Endothelial cell of umbilical vein (primary cell): ENCODE results near the gene NEDD4L. TPM values are rescaled to one million over a fixed set of nuclear protein-coding genes. Genes with fewer than 3 reads are reported as not detected.

Source experiments
- BruUV-seq: library from RNA; stranded (reverse); fragments of 400-500 nt; replicated peaks from 2 replicates; lab custom pipeline; 2021; lab: Mats Ljungman, UMichigan
- CTCF ChIA-PET: fragments of 300-600, 350-600 bp; sonication (Branson Sonifier 250); formaldehyde crosslinking; loops from one replicate; lab custom pipeline; 2021; ENCODE audit warnings: antibody characterized with exemption, inconsistent platforms; lab: Charles Lee
- POLR2A ChIA-PET: fragments of 300-600, 350-600 bp; sonication (Branson Sonifier 250); formaldehyde crosslinking; loops from one replicate; lab custom pipeline; 2021; ENCODE audit warnings: antibody characterized with exemption, inconsistent platforms; lab: Charles Lee
- DNase-seq: peaks from one replicate; pipeline ENCODE4 v3.0.0-alpha.2; 2011; ENCODE audit warnings: low read depth, low spot score
- FAIRE-seq: peaks from 2 replicates; lab custom pipeline; 2011; peaks lifted over from hg19 to GRCh38; lab: Jason Lieb, UNC
- H2AFZ ChIP-seq: 2 replicates; pipeline ENCODE4 v1.6.0; 2012; ENCODE audit warnings: low read depth, low read length, control low read depth, inconsistent platforms
- H3K27ac ChIP-seq: 2 replicates; pipeline ENCODE4 v1.5.1; 2011; ENCODE audit warnings: low read depth, mild to moderate bottlenecking, control low read depth, low read length, moderate library complexity; ENCODE audit not compliant: insufficient read depth
- H3K27me3 ChIP-seq, 2 experiments: 2 replicates each; pipeline versions ENCODE4 v1.6.0 to v1.6.1; 2011; ENCODE audit warnings: low read length in 2 of 2, mixed read lengths in 1 of 2; ENCODE audit not compliant: control insufficient read depth in 2 of 2, insufficient read depth in 2 of 2
- H3K36me3 ChIP-seq, 2 experiments: 2 replicates in 1 of 2; 3 replicates in 1 of 2; pipeline ENCODE4 v1.5.1; 2011; ENCODE audit warnings: low read length in 2 of 2, mild to moderate bottlenecking in 1 of 2, moderate library complexity in 1 of 2; ENCODE audit not compliant: control insufficient read depth in 2 of 2, insufficient read depth in 2 of 2; ENCODE audit errors: extremely low read depth in 1 of 2
- H3K4me1 ChIP-seq: 3 replicates; pipeline ENCODE4 v1.5.1; 2011; ENCODE audit warnings: mild to moderate bottlenecking, low read length; ENCODE audit not compliant: control insufficient read depth, insufficient read depth; ENCODE audit errors: extremely low read depth
- H3K4me2 ChIP-seq: 2 replicates; pipeline ENCODE4 v1.6.1; 2011; ENCODE audit warnings: low read length, control low read depth, mixed read lengths; ENCODE audit not compliant: insufficient read depth
- H3K4me3 ChIP-seq, 3 experiments: fragments of 200-600 bp in 1 of 3; sonication (generic), shearing (Covaris generic) in 1 of 3; replicated peaks in 1 of 3; 2 replicates each; pipeline ENCODE4 v1.5.1; 2011 to 2016; ENCODE audit warnings: control low read depth in 3 of 3, low read length in 3 of 3, mild to moderate bottlenecking in 2 of 3, inconsistent platforms in 1 of 3, low read depth in 1 of 3, moderate library complexity in 1 of 3; ENCODE audit not compliant: insufficient read depth in 1 of 3
- H3K79me2 ChIP-seq: 2 replicates; pipeline ENCODE4 v1.6.0; 2012; ENCODE audit warnings: low read length, inconsistent platforms; ENCODE audit not compliant: control insufficient read depth, insufficient read depth
- H3K9ac ChIP-seq: replicated peaks from 2 replicates; pipeline ENCODE3; 2011; ENCODE audit warnings: low read length, control low read depth; ENCODE audit not compliant: insufficient read depth; ENCODE audit errors: extremely low read depth
- H3K9me1 ChIP-seq: replicated peaks from 3 replicates; pipeline ENCODE4 v1.6.0; 2011; ENCODE audit warnings: mild to moderate bottlenecking, low read length; ENCODE audit not compliant: control insufficient read depth, insufficient read depth; ENCODE audit errors: extremely low read depth
- H3K9me3 ChIP-seq: replicated peaks from 2 replicates; pipeline ENCODE4 v1.5.1; 2012; ENCODE audit warnings: low read length, inconsistent platforms; ENCODE audit not compliant: control insufficient read depth, insufficient read depth
- H4K20me1 ChIP-seq: replicated peaks from 2 replicates; pipeline ENCODE3; 2011; ENCODE audit warnings: mild to moderate bottlenecking, low read length; ENCODE audit not compliant: control insufficient read depth, insufficient read depth; ENCODE audit errors: extremely low read depth
- EZH2 ChIP-seq: IDR thresholded peaks from 2 replicates; pipeline ENCODE4 v1.6.1; 2012; ENCODE audit warnings: borderline replicate concordance, low read depth, mild to moderate bottlenecking, moderate library complexity, low read length, inconsistent platforms; ENCODE audit not compliant: severe bottlenecking
- FOS ChIP-seq: IDR thresholded peaks from 2 replicates; pipeline ENCODE4 v1.6.1; 2011; ENCODE audit warnings: mild to moderate bottlenecking, low read length, moderate library complexity, borderline replicate concordance; ENCODE audit not compliant: insufficient read depth
- GATA2 ChIP-seq: IDR thresholded peaks from 2 replicates; pipeline ENCODE4 v1.7.0; 2011; ENCODE audit warnings: low read depth, mild to moderate bottlenecking, moderate library complexity, mixed read lengths, low read length; ENCODE audit not compliant: insufficient read length, insufficient read depth
- JUN ChIP-seq: IDR thresholded peaks from 2 replicates; pipeline ENCODE4 v1.6.1; 2011; ENCODE audit warnings: borderline replicate concordance, low read depth; ENCODE audit not compliant: insufficient read length, insufficient read depth
- MYC ChIP-seq: IDR thresholded peaks from one replicate; pipeline ENCODE4 v1.6.1; 2011; ENCODE audit warnings: mild to moderate bottlenecking, low read depth, low read length
- POLR2A ChIP-seq: IDR thresholded peaks from 2 replicates; pipeline ENCODE4 v1.6.1; 2012; ENCODE audit warnings: low read depth, mild to moderate bottlenecking, control low read depth, low read length
- POLR2AphosphoS5 ChIP-seq: IDR thresholded peaks from 2 replicates; pipeline ENCODE4 v1.6.1; 2012; ENCODE audit warnings: low read depth, mild to moderate bottlenecking, control low read depth, low read length, moderate library complexity; ENCODE audit not compliant: insufficient read depth
- dilution Hi-C: fragments of 300-500 bp; cut with MboI; formaldehyde crosslinking; loops from one replicate; pipeline ENCODE4 v1.15.0; 2019; ENCODE audit warnings: low sequenced_read_pairs; ENCODE audit not compliant: extremely low pct_ligation_motif_present
- intact Hi-C: fragments of 100-400 bp; cut with micrococcal nuclease; formaldehyde crosslinking; loops from one replicate; pipeline ENCODE4 v1.10.0; 2022
- polyA plus RNA-seq, 4 experiments: library from polyadenylated mRNA; depleted of rRNA in 3 of 4; stranded (reverse) in 3 of 4; unstranded in 1 of 4; fragments of >200 nt; gene quantifications; 2 replicates each; pipeline versions ENCODE4 v1.2.1 to v1.2.3, GENCODE V29; 2011 to 2012; ENCODE audit warnings: missing spikeins in 1 of 4
- total RNA-seq: library from RNA; stranded (reverse); gene quantifications from 2 replicates; pipeline ENCODE4 v1.2.3, GENCODE V29; 2021
- TF ChIP-seq, protein P1 (sequence below), 2 donors: IDR thresholded peaks; 1 replicate in 1 of 2; 2 replicates in 1 of 2; pipeline ENCODE4 v1.5.1; 2011; ENCODE audit warnings: low read length in 2 of 2, mild to moderate bottlenecking in 2 of 2, moderate library complexity in 2 of 2, control low read depth in 1 of 2, inconsistent platforms in 1 of 2, low read depth in 1 of 2; ENCODE audit not compliant: insufficient read depth in 1 of 2; ENCODE audit errors: extremely low read depth in 1 of 2
- TF ChIP-seq, protein P2 (sequence below): IDR thresholded peaks from 2 replicates; pipeline ENCODE4 v1.6.1; 2011; ENCODE audit not compliant: insufficient read depth, insufficient read length

The NEDD4L gene
- total and polyA plus RNA-seq, 2 donors (not counting 3 experiments of a cell fraction or from before 2014, with no cell fraction given): 20.5 to 78.9 TPM

DNA sequence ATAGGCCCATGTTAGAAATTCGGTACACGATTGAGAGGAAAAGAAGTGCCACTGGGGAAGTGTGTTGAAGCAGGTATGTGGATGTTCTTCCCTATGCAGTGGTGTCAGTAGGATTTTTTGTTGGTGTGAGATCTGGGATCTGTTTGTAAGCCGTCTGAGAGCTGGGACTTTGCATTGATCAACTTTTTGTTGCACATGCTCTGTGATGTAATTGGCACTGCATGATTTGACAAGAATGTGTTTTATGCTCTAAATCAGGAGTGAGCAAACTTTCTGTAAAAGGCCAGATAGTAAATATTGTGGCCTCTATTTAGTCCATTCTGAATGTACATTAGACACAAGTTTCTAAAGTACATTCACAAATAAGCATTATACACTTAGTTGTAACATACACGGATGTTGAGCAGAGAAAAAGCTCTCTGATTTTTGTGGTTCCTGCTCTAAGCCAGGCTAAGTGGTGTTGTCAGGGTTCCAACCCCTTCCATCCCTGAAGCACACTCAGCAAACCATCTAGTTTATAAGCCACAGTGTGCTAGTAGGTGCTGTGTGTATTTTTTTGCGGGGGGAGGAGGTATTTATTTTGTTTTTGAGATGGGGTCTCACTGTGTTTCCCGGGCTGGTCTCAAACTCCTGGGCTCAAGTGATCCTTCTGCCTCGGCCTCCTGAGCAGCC is 235.6 kb downstream of the NEDD4L start:
- no peak for DNase-seq
- FAIRE-seq: no peak
- Histone ChIP-seq H3K9me3 (no peaks in the 10 kb centered on the region), H3K79me2 (no peaks in the 10 kb centered on the region), H3K4me2 (no peak overlapping the region), H3K4me1 (no peaks in the 10 kb centered on the region), H2AFZ (no peak overlapping the region), H3K9me1 (no peaks in the 10 kb centered on the region), H3K27ac (no peak overlapping the region), H3K9ac (no peak overlapping the region), H3K36me3 (no peaks in the 10 kb centered on the region), H3K27me3 (no peaks in the 10 kb centered on the region), H4K20me1 (no peaks in the 10 kb centered on the region), H3K4me3 (no peak overlapping the region)
- CTCF ChIA-PET: interaction anchor here (2.0 kb wide), 1 partner anchor 8 kb away, joined by 5 read pairs; no protein-coding TSS in a partner anchor
- dilution Hi-C loops: no loop called here
- intact Hi-C loops: no loop called here
- BruUV-seq: no TSS peak
- POLR2A ChIA-PET: no interaction called here
- no peak for TF ChIP-seq FOS
- no peak for TF ChIP-seq EZH2
- TF ChIP-seq, protein P1, sequence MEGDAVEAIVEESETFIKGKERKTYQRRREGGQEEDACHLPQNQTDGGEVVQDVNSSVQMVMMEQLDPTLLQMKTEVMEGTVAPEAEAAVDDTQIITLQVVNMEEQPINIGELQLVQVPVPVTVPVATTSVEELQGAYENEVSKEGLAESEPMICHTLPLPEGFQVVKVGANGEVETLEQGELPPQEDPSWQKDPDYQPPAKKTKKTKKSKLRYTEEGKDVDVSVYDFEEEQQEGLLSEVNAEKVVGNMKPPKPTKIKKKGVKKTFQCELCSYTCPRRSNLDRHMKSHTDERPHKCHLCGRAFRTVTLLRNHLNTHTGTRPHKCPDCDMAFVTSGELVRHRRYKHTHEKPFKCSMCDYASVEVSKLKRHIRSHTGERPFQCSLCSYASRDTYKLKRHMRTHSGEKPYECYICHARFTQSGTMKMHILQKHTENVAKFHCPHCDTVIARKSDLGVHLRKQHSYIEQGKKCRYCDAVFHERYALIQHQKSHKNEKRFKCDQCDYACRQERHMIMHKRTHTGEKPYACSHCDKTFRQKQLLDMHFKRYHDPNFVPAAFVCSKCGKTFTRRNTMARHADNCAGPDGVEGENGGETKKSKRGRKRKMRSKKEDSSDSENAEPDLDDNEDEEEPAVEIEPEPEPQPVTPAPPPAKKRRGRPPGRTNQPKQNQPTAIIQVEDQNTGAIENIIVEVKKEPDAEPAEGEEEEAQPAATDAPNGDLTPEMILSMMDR (IDR thresholded peaks at IDR 0.05; ENCODE audit: extremely low read depth in 1 of 2, insufficient read depth in 1 of 2, low read depth in 1 of 2, low read length in 2 of 2): no peak
- TF ChIP-seq POLR2AphosphoS5: no peak
- no peak for TF ChIP-seq GATA2
- TF ChIP-seq, protein P2, sequence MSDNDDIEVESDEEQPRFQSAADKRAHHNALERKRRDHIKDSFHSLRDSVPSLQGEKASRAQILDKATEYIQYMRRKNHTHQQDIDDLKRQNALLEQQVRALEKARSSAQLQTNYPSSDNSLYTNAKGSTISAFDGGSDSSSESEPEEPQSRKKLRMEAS: no peak
- no peak for TF ChIP-seq MYC
- no peak for TF ChIP-seq POLR2A
- no peak for TF ChIP-seq JUN
